ENCODE results near the gene ERN1.

The ERN1 gene

DNA sequence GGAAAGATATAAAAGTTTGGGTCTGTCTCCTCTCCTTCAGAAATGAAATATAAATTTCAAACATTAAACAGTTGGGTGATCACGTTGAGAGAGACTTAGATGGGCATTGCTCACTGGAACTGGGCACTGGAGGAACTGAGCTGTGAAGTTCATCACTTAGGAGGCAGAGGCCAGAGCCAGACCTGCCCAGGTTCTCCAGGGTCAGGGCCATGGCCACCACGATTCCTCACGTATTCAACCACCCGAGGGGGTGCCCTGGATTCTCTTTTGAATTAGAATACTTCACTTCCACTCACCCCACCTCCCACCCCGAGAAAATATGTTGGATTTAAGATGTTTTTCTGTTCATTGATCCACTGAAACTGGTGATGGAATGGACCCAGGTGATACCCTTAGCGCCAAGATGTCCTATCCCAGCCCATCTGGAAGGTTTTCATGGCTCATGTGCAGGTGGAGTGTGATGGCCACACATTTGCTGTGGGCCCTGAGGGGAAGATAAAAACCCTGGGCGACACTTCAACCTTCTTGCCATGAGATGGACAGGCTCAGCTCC is 125.7 kb downstream of the ERN1 start:
- no peak for DNase-seq (ENCODE audit: low spot score)

DNA sequence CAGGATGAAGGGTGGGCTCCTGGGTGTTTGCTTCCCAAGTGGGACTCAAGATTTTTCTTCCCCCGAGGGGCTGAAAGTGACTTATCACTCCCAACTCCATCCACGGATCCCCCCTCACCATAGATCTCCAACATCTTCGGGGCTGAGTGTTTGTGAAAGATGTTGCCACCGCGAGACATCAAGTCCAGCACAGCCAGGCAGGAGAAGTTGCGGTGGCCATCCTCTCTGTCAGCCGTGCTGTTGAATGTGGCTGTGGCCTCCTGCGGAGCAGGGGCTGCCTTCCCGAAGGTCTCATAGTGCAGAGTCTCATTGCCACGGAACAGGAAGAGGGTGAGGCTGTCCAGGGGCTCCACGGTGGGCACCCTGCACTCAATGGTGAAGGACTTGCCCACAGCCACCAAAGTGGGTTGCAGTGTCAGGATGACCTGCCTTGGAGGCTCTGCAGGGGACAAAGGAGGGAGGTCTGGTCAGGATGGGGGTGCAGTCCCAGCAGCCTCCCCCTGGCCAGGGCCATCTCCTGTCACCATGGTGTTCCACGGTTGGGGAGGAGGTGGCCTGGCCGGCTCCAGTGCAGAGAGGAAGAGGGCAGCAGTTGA is 126.3 kb downstream of the ERN1 start:
- DNase-seq (ENCODE audit: low spot score) = no peak

DNA sequence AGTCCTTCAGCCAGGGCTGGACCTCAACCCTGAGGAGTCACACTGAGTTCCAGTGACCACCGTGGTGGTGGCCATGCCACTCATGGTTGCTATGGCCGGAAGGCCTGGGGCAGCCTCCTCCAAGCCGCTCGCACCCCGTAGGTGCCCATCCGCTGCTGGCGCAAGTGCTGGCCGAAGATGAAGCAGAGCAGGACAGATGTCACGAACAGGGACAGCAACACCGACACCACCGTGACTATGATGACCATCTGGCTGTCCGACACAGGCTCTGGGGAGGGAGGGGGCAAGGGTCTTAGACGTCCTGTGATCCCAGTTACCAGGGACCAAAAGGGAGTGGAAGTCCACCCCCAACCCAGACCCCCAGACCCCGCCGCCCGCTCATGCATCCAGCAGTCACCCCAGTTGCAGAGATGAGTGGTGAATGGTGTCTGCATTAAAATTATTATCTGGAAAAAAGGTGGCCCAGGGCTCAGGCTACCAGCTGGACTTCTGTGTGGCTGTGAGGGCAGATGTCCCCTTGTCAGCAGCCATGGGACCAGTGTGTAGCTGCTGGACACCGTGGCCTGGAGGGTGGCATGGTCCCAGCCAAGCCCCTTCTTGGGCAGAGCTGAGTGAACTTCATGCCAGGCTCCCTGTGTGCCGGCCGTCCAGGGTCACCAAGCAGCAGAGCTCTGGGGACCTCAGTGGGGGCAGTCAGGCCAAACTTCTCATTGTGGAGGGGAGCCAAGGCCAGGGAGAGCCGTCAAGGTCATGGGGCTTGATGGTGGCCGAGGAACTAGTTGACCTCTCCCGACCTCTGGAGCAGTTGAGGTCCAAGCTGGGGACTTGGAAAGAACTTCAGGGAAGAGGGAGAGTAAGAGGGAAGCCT is 127.1 kb downstream of the ERN1 start:
- DNase-seq (ENCODE audit: low spot score) = no peak

DNA sequence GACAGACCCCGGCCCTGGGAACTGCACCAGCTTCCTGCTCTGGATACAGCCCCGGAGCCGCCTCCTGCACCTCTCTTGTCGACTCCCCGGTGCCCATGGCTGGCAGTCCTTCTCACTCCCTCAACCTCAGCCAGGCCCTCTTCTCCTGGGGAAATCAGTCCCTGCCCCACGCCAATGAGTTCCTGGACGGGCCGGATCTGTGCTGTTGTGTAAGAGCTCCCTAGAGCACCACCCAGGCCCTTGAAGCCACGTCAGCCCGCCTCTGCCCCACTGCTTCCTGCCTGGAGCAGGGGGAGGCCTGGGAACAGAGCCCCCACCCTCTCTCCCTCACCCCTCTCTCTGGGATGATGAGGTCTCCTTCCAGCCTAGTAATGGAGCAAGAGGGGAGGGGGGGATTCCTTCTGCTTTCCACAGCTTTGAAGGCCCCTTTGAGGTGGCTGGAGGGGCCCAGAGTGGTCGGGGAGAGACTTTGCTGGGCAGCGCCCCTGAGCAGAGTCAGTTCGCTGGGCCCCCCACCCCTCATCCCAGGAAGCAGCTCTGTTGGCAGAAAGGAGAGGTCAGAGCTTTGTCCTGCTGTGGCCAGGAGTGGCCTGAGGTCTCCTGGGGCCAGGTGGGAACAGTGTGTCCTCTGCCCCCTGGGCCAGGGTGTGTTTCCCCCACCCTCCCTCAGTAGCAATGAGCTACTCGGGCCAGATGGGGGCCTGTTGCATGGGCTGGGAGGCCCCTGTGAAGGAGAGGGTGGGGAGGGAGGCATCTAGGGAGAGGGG is 128.0 kb downstream of the ERN1 start:
- no peak for DNase-seq (ENCODE audit: low spot score)

DNA sequence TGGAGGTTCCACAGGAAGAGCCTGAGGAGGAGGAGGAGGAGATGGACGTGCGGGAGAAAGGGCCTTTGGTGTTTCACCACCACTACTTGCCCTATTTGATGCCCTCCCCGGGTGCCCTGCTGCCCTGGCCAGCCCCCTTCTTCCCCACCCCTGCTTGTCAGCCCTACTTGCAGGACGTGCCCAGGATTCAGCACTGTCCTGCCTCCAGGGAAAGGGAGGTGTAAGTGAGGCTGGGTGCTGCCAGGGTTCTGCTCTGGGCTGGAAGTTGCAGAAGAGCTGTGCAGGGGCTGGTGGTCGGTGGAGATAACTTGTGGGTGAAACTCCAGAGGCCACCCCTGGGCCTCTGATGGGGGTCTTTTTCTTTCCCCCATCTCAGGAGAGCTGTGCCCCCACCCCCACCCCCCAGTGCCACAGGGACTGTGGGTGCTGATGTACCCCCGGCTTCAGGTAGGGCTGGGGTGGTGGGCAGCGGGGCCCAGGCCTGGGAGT is 128.8 kb downstream of the ERN1 start:
- no peak for DNase-seq (ENCODE audit: low spot score)

DNA sequence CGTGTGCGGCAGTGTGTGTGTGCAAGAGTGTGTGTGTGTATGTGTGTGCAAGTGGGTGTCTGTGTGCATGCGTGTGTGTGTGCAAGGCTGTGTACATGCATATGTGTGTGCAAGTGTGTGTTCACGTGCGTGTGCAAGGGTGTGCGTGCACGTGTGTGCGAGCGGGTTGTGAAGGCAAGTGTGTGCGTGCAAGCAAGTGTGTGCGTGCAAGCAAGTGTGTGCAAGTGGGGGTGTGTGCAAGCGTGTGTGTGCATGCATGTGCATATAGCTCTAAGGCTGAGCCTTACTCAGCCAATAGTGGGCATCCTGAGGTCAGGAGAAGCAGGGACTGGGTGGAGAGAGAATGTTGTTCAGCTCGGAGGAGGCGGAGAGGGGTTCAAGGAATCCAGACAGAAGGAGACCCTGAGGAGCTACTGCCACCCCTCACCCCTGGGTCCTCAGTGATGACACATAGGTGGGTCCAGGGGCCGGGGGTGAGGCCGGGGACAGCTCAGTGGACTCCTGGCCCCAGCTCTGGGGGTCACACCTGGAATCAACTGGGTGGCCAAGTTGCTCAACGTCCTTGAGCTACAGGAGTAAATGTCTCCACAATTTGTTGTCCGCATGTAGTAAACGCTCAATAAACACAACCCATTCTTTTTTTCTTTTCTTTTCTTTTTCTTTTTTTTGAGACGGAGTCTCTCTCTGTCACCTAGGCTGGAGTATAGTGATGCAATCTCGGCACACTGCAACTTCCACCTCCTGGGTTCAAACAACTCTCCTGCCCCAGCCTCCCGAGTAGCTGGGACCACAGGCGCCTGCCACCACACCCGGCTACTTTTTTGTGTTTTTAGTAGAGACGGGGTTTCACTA is 130.0 kb downstream of the ERN1 start:
- no peak for DNase-seq (ENCODE audit: low spot score)

DNA sequence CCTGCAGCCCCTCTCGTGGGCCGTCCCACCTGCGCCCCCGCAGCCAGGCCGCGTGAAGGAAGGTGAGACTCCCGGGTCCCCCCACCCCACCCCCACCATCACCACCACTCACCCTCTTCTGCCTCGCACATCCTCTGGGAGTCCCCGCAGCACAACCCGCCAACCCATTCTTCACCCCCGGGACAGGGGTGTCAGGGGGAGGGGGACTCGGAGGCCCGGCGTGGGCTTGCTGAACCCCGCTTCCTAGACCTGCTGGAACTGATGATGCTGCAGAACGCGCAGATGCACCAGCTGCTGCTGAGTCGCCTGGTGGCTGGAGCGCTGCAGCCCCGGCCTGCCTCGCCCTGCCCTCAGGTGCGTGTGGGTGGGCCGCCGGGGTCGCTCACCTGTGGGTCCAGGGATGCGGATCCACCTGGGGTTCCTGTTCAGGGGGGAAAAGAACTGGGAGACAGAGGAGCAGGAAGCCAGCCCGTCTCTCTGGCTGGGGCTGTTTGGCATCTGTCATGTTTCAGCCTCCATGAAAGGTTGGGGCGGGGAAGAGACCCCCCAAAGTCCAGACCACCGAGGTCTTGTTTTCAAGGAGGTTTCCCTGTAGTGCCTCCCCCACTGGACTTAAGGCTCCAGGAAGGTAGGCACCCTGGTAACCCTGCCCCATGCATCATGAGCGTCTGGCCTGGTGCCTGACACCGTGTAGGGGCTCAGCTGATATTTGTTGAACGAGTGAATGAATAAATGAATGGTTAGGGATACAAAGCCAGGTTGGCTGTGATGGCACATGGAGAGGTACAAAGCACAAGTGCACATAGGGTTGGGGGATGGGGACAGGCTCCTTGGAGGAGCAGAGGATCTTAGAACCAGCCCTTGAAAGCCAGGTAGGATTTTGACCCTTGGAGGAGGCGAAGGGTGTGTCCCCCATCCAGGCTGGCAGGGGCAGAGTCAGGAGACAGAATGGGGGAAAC is 130.9 kb downstream of the ERN1 start:
- no peak for DNase-seq (ENCODE audit: low spot score)

DNA sequence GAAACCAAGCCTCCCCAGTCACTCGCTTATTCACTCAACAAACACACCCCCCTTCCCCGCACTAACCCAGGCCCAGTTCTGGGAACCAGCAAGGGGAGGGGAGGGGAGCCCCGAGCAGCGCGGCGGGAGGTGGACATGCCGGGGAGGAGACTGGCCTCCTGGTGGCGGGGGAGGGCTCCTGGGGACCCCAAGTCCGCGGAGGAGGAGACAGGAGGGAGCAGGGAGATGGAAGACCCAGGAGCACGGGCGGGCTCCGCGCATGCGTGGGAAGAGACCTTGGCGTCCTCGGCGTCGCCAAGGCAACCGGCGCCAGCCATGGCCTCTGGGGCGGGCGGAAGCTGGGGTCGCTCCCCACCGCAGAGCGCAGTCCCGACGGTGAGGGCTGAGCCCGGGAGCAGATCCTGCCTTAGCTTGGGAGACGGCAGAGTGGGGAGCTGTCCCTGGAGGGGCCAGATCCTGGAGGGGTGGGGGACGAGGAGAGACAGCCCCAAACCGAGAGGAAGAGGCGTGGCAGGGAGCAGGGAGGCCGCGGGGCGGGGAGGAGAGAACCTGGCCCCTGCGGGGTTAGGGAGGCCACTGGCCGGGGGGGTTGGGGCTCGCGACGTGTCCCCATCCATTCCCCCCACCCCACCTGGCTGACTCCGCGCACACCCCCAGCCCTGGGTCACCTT is 131.8 kb downstream of the ERN1 start, which contains the start of gene PRR29:
PRR29 (plus strand) TSS at position 302 of the 671 bp plus-strand sequence; CDS start at position 316, 14 bp downstream.
- no peak for DNase-seq (ENCODE audit: low spot score)

DNA sequence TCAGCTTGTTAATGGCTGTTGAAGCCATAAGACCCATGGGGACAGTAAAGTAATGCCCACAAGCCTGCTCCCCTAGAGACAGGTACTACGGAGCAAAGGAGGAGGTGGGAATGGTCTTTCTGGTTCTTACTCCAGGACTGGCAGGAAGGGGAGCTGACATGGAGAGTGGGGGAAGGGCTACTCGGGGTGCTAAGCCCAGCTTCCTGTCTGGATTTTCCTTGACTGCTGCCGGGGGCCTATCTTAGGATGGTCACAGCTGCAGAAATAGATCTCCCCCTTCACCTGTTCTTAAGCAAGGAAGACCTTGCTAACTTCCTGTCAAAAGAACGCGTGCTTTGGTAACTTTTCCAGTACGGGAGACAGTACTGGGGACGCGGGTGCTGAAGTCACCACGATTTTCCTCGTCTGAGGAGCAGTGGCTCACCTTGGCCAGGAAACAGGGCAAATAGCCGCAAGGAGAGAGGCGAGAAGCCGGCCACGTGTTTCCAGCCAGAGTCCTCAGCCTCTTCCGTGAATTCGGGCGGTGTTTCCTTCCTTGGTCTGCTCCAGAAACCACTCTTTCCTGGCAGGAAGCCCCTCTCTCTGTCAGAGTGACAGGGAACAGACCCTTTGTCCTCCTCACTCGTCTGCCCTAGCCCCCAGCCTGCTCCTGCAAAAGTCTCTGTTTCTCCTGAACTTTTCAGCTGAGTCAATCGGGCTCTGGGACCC is 132.4 kb downstream of the ERN1 start:
- no peak for DNase-seq (ENCODE audit: low spot score)

DNA sequence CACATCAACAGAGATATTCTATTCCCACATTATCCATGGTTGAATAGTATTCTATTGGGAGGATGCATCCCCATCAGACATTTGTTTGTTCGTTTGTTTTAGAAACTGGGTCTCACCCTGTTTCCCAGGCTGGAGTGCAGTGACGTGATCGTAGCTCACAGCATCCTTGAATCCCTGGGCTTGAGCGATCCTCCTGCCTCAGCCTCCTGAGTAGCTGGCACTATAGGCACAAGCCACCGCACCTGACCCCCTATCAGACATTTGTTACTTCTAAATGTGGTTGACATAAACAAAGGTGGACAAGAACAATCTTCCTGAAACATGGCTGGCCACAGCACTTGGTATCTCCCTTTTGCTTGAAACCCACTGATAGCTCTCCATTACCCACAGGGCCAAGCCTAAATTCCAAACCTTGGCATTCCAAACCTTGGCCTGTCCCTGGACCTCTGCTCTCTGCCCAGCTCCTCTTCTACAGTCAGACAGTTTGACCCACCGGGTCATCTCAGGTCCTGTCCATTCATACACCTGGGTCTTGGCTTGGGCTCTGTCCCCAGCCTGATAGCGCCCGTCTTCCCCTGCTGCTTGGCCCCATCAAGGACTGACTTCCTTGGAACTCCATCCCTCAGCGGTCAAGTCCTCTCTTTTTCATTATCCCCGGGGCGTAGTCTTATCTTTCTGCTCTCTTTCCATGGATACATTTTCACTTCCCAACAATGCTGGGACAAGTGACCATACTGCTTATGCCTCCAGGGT is 133.3 kb downstream of the ERN1 start:
- DNase-seq (ENCODE audit: low spot score) = no peak

DNA sequence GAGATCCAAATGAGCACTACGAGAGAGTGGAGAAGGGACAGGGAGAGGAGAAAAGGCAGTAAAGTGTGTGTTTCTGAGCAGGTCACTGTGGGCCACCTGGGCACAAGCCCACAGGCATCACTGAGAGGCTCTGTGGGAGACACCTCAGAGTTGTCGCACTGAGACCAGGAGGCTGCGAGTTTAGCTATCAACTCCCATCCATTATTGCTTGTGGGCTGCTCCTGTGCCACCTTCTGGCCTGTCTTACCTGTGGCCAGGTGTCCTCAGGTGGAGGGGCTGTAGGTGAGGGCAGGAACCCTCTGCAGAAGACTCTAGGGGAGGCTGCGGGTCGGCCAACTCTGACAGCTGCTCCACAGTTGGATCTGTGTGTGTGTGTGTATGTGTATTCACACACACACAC is 134.3 kb downstream of the ERN1 start:
- no peak for DNase-seq (ENCODE audit: low spot score)

DNA sequence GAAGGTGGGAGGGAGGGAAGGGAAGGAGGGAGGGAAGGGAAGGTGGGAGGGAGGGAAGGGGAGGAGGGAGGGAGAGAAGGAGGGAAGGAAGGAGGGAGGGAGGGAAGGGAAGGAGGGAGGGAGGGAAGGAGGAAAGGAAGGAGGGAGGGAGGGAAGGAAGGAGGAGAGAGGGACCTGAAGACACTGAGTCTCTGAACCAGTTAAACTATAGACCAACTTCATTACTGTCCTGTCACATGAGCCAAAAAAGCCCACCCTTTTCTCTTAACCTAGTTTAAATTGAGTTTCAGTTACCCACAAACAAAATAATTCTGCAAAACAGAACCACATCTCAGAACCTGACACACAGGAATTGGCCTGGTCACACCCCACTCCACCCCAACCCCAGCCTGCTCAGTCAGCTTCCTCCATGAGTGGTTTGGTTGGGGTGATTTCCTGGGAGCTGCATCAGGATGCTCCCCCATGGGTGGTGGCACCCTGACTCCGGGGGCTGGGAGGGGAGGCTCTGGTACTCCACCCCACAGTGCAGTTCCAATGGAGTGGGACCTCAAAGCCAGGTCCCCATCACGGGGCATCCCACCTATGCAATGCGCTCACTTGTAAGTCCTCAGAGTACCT is 136.5 kb downstream of the ERN1 start:
- no peak for DNase-seq (ENCODE audit: low spot score)

DNA sequence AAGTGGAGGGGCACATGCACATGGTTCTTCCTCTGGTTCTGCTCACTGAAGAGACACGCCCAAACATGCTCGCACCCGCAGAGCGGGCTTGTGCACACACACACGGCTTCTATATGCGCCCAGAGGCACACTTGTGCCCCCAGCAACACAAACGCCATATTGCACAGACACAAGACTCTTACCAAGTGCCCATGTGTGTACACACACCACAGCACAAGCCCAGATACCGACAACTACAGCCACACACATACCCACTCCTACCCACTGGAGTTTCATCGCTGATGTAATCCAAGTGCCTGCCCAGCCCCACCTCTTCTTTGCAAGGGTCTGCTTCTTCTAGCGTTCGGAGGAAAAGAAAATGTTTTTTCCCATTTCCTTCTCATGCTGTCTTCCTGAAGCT is 138.3 kb downstream of the ERN1 start:
- no peak for DNase-seq (ENCODE audit: low spot score)

DNA sequence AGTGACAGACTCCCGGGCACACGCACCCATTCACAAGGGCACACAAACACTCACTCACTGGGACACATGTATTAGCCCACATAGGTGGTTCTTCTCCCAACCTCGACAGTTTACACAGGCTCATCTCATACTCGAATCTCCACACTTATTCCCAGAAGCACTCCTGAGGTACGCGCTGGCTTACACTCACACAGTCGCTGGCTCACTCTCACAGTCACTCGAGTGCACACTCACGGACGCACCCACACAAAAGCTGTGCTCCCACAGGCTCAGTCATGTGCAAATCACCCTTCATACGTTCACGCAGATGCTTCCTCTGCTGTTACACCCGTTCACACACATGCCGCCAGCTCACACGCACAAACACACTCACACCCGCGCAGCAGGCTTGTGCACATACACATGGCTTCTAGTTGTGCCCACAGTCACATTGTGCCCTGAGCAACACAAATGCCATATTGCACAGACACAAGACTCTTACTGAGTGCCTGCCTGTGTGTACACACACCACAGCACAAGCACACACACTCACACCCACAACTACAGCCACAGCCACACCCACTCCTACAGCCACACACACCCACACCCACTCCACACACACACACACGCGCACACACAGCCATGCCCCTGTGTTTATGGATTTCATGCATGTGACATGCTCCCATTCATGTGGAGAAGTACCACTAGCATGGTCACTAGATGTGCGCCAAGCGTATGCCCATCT is 140.2 kb downstream of the ERN1 start:
- DNase-seq (ENCODE audit: low spot score) = no peak

Data from hematopoietic multipotent progenitor cell treated with erythropoietin and hydrocortisone succinate and interleukin-3 and kit ligand, for 17 days (in vitro differentiated cells).